Measurements from ENCODE around the gene NMRK2.
"Not testable (repeated sequence)": the region's sequence is repeated elsewhere in the genome, so short reads cannot be mapped to it uniquely, and the experiment has no call there.

The NMRK2 gene

GRCh38 chr19:3932931-3933810 is at the start of gene NMRK2:
TSS of gene NMRK2 (plus strand) at chr19:3933069. CDS start at chr19:3933672, 603 bp downstream.
- no peak for DNase-seq

GRCh38 chr19:3890591-3890990 is 42.3 kb upstream of the NMRK2 start:
- DNase-seq: no peak

GRCh38 chr19:3893509-3894179 is 39.2 kb upstream of the NMRK2 start:
- no peak for DNase-seq

- DNase-seq: not testable (repeated sequence)
These were observed 37.9 kb upstream of the NMRK2 start for GRCh38 chr19:3894959-3895358.

GRCh38 chr19:3895788-3896187 is 37.1 kb upstream of the NMRK2 start:
- DNase-seq: no peak

- peak in 1 of 2 donors; percentile 7 for DNase-seq
These were observed 34.9 kb upstream of the NMRK2 start for GRCh38 chr19:3897936-3898335.

- no peak for DNase-seq
These were observed 34.4 kb upstream of the NMRK2 start for GRCh38 chr19:3898426-3898825.

GRCh38 chr19:3899531-3900294 is 33.2 kb upstream of the NMRK2 start:
- no peak for DNase-seq

- no peak for DNase-seq
These were observed 30.4 kb upstream of the NMRK2 start for GRCh38 chr19:3902317-3902973.

- no peak for DNase-seq
These were observed 28.6 kb upstream of the NMRK2 start for GRCh38 chr19:3904233-3904632.

- DNase-seq: no peak
These were observed 25.1 kb upstream of the NMRK2 start for GRCh38 chr19:3907626-3908265.

GRCh38 chr19:3908266-3909054 is 24.4 kb upstream of the NMRK2 start:
- DNase-seq: no peak

GRCh38 chr19:3910105-3910504 is 22.8 kb upstream of the NMRK2 start:
- DNase-seq: no peak

- DNase-seq: no peak
These were observed 18.7 kb upstream of the NMRK2 start for GRCh38 chr19:3914199-3914598.

- DNase-seq: no peak
These were observed 16.8 kb upstream of the NMRK2 start for GRCh38 chr19:3916033-3916432.

- DNase-seq: no peak
These were observed 13.1 kb upstream of the NMRK2 start for GRCh38 chr19:3919793-3920192.

GRCh38 chr19:3923096-3923758 is 9.6 kb upstream of the NMRK2 start:
- DNase-seq: no peak

- DNase-seq: no peak
These were observed 9.0 kb upstream of the NMRK2 start for GRCh38 chr19:3923912-3924311.

GRCh38 chr19:3931041-3931440 is 1.8 kb upstream of the NMRK2 start:
- no peak for DNase-seq

GRCh38 chr19:3936506-3937442 is 3.9 kb downstream of the NMRK2 start:
- no peak for DNase-seq
